GM21786 (cell line): Measurements from ENCODE around the gene MLN.
A peak's percentile ranks its signal among the peaks of the same experiment; 100 is the strongest.

Source experiments
- ATAC-seq: cut with Tn5 transposase; IDR thresholded peaks from one replicate; pipeline ENCODE4 v1.9.1; 2021; ENCODE audit not compliant: unreplicated experiment

Gene MLN

DNA sequence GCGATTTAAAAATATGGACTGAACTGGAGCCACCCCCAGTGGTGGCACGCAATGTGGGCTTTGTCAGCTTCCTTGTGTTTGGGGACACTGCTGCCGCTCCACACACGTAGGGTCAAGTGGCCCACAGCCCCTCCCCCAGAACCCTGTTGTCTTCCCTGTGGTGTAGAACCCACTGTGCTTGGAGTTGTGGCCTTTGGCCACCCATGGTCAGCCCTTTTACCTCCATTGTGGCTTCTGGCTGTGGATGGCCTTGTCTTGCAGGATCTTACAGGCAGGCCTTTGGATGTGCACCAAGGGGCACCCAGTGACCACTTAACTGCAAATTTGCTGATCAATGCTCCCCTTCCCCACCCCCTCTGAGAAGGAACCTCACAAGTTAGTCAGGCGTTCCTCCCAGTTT, 12.9 kb downstream of the MLN start:
- no peak for ATAC-seq

DNA sequence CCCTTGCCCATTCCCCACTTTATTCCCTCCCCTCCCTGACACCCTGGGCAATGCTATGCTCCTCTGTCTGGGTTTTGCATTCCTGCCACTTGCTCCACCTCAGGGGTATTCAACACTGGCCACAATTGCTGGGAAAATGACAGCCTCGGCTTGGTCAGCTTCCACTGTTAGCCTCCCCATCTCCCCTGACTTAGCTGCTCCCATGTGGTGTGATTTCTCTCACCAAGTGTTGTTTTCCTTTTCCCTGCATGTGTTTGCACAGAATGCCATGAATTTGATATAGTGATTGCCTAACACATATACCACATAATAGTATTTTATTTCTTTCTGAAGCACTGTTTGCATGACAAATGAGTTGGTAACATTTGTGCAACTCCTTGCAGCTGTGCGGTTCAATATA, 13.4 kb downstream of the MLN start:
- no peak for ATAC-seq

DNA sequence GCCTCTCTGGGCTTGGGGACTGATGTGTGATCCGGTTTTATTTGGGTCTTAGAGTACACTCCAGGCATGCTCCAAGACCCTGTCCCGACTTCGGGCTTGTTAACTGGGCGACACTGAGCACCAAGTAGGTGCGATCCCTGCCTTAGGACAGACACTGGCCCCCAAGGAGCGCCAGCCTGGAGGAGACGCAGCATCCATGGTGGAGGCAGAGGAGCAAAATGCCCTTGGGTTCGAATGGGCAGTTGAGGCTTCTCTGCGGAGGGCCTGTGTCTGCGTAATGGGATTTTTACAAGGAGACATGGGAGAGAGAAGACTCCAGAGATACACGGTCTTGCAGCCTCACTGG, 14.3 kb downstream of the MLN start:
- no peak for ATAC-seq

DNA sequence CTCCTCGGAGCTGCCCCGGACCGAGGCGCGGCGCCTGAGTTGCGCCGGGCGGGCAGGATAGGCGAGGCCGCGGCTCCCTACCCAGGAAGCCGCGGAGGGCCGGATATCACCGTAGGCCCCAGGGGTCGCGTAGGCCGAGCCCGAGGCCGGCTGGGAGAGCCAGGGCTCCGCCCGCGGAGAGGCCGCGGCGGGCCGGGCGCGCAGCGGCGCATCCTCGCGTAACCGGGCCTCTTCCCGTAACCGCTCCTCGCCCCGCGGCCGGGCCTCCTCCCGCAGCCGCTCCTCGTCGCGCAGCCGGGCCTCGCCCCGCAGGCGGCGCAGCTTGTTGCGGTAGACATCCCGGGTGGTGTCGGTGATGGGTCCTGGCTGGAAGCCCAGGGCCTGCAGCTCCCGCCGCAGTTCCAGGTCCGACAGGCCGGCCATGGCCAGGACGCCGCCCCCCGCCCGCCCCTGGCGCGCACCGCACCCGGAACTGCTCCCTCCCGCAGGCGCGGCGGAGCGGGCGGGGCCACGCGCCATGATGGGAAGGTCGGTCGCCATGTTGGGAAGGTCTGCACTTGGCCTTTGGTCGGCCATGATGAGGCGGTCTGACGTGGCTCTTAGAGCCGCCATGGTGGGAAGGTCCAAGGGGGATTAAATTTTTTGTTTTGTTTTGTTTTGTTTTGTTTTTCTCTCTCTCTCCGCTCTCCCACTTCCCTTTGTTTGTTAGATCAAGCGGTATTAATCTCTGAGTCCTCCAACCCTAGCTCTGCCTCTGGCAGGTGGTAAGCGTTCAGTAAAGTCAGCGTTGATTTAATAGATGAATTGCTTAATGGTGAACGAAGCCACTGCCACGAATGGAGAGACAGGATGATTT, 14.9 kb downstream of the MLN start, which contains the start of gene LEMD2:
Gene LEMD2, minus strand, starts transcription at position 437 of the 856 bp plus-strand sequence. Its CDS starts 14 bp downstream, at position 423.
- ATAC-seq: peak; percentile 87

DNA sequence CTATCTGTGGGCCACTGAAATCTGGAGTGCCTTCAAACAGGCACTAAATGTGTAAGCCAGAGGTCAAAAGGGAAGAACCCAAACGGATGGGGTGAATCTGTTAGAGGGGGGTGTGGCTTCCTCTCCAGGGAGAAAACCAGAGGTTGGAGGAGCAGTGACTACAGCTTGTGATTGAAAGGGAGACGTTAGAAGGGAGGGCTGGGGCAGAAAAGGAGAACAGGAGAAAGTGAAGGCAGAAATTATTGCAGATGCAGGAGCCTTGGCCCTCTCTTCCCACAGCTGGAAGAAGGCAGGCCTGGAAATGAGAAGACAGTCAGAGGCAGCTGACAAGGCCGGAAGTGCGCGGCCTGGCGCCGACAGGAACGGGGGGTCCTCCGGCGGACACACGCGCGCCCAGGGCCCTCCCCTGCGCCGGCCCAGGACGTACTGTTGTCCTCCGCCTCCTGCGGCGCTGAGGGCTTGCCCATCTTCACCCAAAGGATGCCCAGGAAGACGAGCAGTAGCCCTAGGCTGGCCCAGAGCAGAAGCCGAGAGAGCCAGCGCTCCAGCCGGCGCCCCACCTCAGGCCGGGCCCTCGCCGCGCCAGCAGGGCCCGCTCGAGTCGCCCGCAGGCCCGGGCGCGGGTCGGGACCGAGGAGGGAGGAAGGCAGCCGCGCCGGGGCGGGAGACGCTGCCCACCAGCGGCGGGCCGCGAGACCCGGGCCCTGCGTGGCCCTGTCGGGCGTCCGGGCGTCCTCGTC, 15.7 kb downstream of the MLN start:
- ATAC-seq: peak; percentile 40

DNA sequence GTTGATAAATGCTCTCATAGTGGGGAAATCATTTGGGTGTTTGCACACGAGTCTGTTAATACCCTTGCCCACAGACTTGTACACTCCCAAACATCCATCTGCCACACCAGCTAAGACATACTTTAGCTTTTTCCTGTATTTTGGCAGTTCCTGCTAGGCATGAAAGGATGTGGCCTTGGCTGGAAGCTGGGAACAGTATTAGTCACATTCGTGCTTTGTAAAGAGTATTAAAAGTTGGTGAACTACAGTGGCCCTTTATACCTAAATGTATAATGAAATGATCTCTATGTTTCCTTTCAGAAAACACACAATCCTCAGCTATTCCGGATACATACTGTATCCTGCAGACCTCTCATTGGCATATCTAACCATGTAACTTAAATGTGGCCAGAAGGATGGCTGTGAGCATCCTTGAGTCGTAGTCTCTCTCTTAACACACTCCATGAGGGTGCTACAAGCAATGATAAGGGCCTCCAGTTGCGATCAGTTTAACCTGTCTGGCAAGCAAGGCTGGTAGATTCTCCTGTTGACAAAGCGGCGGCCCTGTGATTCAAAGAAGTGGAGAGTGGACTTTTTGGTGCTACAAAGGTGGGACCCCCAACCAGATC, 16.4 kb downstream of the MLN start:
- ATAC-seq: no peak

DNA sequence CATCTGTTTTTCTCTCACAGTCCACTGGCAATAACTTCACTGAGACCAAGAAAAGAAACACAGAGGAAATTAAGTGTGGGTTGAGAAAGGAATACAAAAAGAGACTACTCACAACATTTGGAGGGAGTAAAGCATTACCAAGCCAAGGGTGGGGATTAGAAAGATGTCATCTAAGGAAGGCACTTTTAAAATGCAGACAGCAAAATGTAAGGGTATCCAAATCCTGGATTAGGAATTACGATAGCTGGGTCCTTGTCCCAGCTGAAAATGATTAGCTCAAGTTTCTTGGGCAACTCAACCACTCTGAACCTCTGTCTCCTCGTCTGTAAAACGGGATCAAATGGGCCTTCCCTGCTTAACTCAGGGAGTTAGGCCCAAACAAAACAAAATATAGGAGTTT, 17.1 kb downstream of the MLN start:
- ATAC-seq: no peak

DNA sequence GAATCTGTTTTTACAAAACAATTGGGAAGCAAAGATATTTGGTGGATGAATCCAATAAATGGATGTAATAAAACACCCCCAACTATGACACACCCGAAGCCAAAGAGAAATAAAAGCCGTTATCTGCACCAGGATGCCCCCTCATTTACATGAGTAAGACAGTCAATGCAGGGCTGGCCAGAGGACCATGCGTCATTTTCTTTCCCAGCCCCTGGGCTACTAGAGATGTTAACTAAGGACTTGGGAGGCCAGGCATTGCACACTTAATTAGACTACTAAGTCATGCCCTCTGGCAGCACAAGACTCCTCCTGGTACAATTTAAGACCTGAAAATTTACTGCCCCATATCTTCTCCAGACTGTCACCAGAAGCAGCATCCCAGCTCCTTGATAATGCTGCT, 18.0 kb downstream of the MLN start:
- no peak for ATAC-seq

DNA sequence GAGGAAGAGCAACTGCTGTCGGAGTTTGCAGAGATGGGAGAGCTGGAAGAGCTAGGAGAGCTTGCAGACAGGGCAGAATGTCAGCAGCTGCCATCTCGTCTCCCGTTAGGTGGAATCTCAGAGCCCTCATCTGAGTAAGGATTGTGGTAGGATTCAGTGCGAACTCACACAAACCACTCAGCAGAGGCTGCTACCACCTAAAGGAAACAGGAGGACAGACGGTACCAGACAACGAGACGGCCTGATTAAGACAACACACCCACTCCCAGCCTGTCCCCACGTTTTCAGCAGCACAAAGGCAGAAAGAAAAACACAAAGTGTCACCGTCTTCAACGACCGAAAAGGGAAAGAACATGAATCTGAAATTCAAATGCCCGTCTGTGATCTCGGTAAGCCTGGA, 19.0 kb downstream of the MLN start:
- ATAC-seq: no peak

DNA sequence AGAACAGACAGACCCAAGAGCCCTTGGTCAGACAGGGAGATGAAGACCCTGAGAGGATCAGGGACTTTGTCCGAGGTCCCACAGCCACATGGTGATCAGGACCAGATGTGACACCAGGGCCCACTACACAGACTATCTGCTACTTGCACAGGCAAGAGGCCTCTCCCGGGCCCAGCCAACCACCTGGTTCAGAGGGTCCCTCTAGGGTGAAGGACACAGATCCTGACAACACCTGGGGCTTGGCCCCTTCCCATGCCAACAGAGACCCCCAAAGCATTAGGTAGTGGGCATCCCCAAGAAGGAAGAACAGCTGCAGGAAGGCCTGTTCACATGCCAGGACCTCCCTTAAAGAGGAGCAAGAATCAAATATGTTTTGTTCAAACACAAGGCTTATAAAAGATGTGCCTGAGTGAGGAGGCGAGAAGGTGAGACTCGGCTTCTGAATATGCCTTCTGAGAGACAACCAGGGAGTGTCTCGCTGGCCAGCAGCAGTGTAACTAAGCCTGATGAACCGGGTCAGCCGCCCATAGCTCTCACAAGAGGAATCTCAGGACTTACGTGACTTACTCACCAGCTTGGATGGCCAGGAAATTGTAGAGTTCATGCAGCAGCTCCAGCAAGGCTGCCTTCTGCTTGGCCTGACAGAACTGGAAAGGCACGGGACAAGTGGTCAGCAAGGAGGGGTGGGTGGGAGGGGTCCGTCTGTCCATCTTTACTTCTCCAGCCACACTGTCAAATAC, 19.9 kb downstream of the MLN start:
- no peak for ATAC-seq

DNA sequence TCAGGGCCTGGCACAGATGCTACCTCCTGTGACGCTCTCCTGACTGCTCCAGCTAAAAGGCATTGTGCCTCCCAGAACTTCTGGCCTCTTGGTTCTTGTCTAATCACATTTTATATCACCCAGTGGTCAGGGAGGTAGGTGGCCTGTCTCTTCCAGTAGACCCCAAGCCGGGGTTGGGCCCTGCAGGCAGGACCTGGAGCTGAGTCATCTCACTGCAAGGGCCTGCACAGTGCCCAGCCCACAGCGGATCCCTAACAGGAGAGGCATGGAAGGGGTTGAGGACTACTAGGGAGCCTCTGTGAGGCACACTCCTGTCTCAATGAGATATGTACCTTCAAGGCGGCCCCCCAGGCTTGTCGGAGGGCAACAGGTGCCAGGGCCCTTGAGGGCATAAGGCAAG, 21.2 kb downstream of the MLN start:
- no peak for ATAC-seq

DNA sequence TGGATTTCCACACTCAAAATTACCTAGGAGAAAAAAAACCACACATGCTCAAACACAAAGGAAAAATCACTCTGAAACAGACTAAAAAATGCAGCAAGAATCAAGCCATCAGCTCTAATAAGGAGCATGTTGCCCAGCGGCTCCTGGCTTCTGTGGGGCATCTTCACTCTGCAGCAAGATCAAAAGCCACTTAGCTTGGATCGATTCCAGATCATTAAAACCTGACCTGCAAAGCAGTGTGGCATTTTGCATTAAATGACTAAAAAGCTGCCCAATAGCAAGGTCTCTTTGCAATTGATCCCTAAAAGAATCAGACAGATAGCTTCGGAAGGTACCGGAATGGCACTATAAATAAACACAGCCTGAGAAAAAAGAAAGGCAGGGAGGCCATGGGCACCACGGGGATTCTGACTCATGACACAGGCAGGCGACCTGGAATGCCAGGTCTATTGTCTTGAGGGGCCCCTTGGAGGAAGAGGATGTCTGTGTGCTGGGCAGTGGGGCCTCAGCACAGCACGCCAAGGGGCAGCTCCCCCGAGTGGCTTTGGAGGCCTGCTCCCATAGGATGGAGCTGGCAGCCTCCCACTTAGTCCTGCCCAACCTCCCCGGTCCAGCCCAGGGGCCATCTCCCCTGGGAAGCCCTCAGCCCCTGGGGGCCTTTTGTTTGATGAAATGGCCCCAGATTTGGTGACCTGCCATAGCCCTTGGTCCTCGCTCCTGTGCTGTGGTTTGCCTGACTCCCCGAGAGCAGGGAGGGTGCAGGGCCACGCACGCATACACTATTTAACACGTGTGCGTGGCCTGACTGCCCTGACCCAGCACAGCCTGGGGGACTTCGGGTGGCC, 22.4 kb downstream of the MLN start:
- ATAC-seq: no peak

DNA sequence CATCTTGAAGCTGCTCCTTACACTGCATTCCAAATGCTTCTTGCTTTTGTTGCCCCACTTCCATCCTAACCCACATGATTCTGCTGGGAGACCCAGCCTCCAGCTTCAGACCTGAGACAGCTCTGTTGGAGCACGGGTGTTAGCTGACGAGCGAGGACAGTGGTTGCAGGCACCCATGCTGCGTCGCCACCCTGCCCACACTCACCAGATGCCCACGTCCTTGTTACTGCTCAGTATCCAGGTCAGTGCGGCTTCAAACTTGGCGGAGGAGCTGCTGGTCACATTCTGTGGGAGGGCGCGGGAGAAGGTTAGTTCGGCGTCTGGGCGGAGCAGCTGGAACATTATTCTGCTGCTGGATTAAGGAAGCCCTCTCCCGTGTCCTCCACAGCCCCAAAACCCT, 23.9 kb downstream of the MLN start:
- no peak for ATAC-seq

DNA sequence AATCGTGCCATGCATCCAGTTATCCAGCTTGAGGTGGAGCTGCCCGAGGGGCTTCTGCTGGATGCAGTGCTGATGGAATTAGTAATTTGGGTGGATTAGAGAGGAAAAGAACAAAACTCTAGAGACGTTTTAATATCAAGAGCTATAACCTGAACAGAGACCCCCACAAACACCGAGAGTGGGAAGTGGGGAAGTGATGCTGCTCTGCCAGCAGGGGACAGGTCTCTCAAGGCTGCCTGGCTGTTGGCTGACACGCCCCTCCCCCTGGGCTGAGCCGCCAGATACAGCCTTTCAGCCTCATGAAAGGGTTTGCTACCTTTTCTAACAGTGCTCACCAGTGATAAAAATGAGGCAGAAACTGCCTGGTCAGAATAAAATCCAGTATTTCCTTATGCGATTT, 24.5 kb downstream of the MLN start:
- no peak for ATAC-seq

DNA sequence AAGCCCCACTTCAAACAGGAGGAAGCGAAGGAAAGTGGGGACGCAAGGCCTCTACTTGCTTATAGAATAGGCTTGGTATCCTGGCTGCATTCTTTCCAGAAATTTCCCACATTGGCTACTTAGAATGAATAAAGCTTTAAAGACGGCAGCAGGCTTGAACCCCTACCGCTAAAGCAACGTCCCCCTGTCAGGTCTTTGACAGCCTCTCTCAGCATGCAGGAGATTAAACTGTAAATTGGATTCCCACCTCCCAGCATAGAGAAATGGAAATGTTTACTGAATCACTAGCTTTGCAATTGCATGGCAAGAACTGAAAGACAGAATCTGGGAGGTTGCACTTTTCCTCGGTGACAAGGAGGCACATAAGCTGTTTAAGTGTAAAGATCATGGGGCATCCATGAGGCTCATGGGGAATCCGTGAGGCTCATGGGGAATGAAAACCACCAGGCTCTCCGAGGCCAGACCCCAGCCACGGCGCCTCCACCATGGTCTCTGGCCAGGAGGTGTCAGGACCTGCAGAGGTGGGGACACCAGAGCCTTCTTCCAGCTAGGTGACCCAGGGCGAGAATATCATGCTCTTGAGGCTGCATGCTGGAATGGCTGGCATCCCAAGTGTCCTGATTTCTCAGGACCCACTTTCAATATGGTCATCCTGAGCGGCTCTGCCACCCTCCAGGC, 25.2 kb downstream of the MLN start:
- ATAC-seq: no peak

DNA sequence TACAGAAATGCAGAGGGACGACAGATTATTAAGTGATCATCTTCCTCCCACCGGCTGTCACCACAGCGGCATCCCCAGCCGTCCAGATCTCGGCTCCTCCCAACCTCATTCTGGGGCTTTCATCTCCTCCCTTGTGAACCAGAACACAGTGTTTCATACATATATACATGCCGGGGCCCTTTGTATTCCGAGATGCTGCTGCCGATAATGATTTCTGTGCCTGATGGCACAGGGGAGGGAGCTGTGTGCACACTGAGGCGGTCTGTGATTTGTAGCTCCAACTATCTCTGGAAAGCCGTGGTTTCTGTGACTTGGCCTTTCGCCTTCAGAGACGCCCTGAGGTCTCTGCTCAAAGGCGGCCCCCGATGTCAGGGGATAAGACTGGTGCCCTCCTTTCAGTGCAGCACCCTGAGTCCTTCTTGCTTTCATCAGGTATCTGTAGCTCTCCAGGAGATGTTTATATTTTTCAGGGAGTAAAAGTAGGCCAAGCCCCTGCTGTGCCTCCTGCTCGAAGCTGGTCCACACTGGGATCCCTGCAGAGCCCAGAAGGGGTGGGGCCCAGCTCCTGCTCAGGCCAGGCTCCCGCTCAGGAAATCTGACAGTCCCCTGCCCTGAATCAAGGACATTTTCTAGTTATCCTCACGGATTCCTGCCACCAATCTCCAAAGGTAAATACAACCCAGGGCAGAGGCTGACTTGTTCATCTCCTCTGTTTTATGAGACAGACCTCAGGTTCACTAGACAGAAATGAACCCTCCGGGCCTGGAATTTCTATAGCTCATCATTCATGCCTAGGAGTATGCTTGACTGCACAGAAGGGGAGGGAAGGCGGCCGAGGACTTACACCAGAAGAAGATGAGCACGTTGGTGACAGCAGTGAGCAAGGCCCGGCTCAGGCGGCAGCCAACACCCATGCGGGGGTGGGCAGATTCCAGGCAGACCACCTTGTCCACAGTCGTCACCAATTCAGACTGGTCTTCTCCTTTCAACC, 26.1 kb downstream of the MLN start:
- ATAC-seq: no peak

DNA sequence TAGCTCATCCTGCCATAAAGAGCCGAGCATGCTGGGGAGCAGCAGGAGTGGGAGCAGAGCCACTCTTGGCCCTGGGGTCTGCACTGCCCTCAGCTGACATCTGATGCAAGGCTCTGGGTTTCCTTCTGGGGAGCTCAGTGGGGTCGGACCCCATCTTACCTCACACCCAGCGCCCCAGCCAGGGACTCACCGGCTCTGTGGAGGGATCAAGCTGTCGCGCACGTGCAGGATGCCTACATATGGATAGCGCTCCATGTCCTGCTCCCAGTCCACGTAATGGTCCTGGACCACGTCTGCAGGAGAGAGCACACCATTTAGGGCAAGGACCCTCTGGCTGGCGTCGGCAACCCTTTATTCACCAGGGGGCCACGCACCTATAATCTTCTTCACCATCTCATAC, 27.0 kb downstream of the MLN start:
- ATAC-seq: no peak

DNA sequence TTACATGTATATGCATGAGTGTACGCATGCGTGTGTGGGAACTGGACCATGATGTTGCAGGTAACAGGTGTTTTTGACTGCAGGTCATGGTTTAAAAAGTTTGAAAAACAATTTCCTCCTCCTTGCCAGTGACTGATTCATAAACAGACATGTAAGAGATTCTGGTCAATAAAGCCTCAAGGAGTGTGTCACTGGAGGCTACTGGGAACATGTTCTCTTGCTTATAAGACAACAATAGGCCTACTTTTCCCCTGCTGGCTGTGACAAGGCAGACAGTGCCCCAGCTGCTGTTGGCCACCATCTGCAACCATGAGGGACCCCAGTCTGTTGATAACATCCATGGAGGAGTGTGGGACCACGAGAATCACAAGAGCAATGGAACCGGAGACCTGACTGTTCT, 27.6 kb downstream of the MLN start:
- no peak for ATAC-seq

DNA sequence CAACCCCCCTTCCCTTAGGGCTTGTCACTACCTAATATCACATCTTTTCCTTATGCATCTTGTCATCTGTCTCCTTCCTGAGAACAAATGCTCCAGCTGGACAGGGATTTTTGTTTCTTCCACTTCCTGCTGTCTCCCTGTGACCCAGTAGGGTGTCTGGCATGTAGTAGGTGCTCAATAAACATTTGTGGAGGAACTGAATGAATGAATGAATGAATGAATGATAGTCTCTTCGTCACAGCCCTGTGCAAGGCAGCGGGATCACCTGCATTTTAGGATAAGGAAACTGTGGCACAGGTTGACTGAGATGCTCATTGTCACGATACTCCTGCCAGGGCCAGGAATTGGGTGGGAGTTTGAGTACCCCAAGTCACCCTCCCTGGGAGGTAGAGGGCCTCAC, 29.0 kb downstream of the MLN start:
- no peak for ATAC-seq
